ENCODE results near the gene CEP95. TPM values are rescaled to one million over a fixed set of nuclear protein-coding genes. Genes with fewer than 3 reads are reported as not detected.

The CEP95 gene
- total and polyA plus RNA-seq, 10 of the 15 experiments (the other 5 are each of a cell fraction or from before 2014, with no cell fraction given) = 17.7 to 54.9 (median 29.6) TPM

GRCh38 chr17:64505340-64506200 lies 1.2 kb upstream of the CEP95 start (continued):
- no peak for TF ChIP-seq CEBPZ (IDR thresholded peaks at IDR 0.05; ENCODE audit: low read depth, low read length)
- TF ChIP-seq CBX3 (IDR thresholded peaks at IDR 0.05; ENCODE audit: borderline replicate concordance, low read depth) = no peak
- TF ChIP-seq IRF4 (IDR thresholded peaks at IDR 0.05; ENCODE audit: low read depth, low read length) = no peak
- TF ChIP-seq, protein P1, sequence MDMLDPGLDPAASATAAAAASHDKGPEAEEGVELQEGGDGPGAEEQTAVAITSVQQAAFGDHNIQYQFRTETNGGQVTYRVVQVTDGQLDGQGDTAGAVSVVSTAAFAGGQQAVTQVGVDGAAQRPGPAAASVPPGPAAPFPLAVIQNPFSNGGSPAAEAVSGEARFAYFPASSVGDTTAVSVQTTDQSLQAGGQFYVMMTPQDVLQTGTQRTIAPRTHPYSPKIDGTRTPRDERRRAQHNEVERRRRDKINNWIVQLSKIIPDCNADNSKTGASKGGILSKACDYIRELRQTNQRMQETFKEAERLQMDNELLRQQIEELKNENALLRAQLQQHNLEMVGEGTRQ (IDR thresholded peaks at IDR 0.05; ENCODE audit: borderline replicate concordance, low read depth, low read length) = no peak
- TF ChIP-seq FOS (IDR thresholded peaks at IDR 0.05; ENCODE audit: borderline replicate concordance, extremely low read depth, insufficient read length) = no peak
- TF ChIP-seq BCL3 (IDR thresholded peaks at IDR 0.05; ENCODE audit: borderline replicate concordance, insufficient read depth, low read depth, low read length, poor library complexity, severe bottlenecking) = no peak
- TF ChIP-seq ZNF217 (IDR thresholded peaks at IDR 0.05) = no peak
- TF ChIP-seq SMARCA5 (IDR thresholded peaks at IDR 0.05) = 0 out of 2 replicates have a peak, but pooled peaks have one; percentile 43
- TF ChIP-seq, protein P2, sequence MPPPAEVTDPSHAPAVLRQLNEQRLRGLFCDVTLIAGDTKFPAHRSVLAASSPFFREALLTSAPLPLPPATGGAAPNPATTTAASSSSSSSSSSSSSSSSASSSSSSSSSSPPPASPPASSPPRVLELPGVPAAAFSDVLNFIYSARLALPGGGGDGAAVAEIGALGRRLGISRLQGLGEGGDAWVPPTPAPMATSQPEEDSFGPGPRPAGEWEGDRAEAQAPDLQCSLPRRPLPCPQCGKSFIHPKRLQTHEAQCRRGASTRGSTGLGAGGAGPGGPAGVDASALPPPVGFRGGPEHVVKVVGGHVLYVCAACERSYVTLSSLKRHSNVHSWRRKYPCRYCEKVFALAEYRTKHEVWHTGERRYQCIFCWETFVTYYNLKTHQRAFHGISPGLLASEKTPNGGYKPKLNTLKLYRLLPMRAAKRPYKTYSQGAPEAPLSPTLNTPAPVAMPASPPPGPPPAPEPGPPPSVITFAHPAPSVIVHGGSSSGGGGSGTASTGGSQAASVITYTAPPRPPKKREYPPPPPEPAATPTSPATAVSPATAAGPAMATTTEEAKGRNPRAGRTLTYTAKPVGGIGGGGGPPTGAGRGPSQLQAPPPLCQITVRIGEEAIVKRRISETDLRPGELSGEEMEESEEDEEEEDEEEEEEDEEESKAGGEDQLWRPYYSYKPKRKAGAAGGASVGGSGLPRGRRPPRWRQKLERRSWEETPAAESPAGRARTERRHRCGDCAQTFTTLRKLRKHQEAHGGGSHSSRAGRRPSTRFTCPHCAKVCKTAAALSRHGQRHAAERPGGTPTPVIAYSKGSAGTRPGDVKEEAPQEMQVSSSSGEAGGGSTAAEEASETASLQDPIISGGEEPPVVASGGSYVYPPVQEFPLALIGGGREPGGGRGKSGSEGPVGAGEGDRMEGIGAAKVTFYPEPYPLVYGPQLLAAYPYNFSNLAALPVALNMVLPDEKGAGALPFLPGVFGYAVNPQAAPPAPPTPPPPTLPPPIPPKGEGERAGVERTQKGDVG (CRISPR knock-in tag; IDR thresholded peaks at IDR 0.05) = no peak
- peak; percentile 46; the same call in 1 of the 2 replicates for TF ChIP-seq PKNOX1 (IDR thresholded peaks at IDR 0.05)
- no peak for TF ChIP-seq KDM1A (IDR thresholded peaks at IDR 0.05; ENCODE audit: borderline replicate concordance)
- TF ChIP-seq HSF1 (IDR thresholded peaks at IDR 0.05; ENCODE audit: low read depth, low read length) = no peak
- TF ChIP-seq TCF3 (IDR thresholded peaks at IDR 0.05; ENCODE audit: borderline replicate concordance, insufficient read depth, low read depth, low read length) = peak; percentile 54; the same call in 1 of the 2 replicates
- no peak for TF ChIP-seq USF1 (IDR thresholded peaks at IDR 0.05; ENCODE audit: borderline replicate concordance, extremely low read length, insufficient read depth, low read depth, low read length)

Measured in GM12878 (cell line).